H1 (cell line): Measurements from ENCODE around the gene CAPN15. TPM values are rescaled to one million over a fixed set of nuclear protein-coding genes. Genes with fewer than 3 reads are reported as not detected.
A peak's percentile ranks its signal among the peaks of the same experiment; 100 is the strongest.

Experiments
- CTCF ChIP-seq, 3 experiments: IDR thresholded peaks; 1 replicate in 2 of 3; 2 replicates in 1 of 3; pipeline versions ENCODE4 v1.5.1 to v1.6.1; 2011; ENCODE audit warnings: low read length in 3 of 3, mild to moderate bottlenecking in 3 of 3, inconsistent platforms in 2 of 3, low read depth in 1 of 3, moderate library complexity in 1 of 3; ENCODE audit not compliant: insufficient read depth in 1 of 3; ENCODE audit errors: control extremely low read depth in 1 of 3
- RAD21 ChIP-seq, 2 experiments: IDR thresholded peaks in 1 of 2; conservative IDR thresholded peaks in 1 of 2; 2 replicates each; pipeline ENCODE4 v1.6.1; 2011; ENCODE audit warnings: low read depth in 2 of 2, low read length in 2 of 2, improper control_type of control experiment in 1 of 2, inconsistent platforms in 1 of 2, mild to moderate bottlenecking in 1 of 2, moderate library complexity in 1 of 2
- polyA plus RNA-seq, 7 experiments: library from polyadenylated mRNA; depleted of rRNA in 3 of 7; stranded (reverse) in 5 of 7; unstranded in 2 of 7; fragments of >200 nt in 5 of 7; fragments of 200-250 nt in 2 of 7; gene quantifications; 1 replicate in 5 of 7; 2 replicates in 1 of 7; 4 replicates in 1 of 7; pipeline versions ENCODE4 v1.2.1 to v1.2.3, GENCODE V29; 2011 to 2013; ENCODE audit warnings: missing spikeins in 2 of 7, mixed read lengths in 2 of 7
- total RNA-seq: library from RNA; stranded (reverse); fragmentation: NEBNext Ultra II Directional; extraction: Animal tissue kit (Norgen Biotek cat#: 25700); gene quantifications from 2 replicates; pipeline ENCODE4 v1.2.1, GENCODE V29; 2021

The CAPN15 gene
- total and polyA plus RNA-seq, 2 of the 8 experiments (the other 6 are each of a cell fraction or from before 2014, with no cell fraction given) = 38.9 to 76.9 TPM

- peak in 2 of 3 experiments; percentile 90 to 96; a peak in 3 of 4 replicates for TF ChIP-seq CTCF (IDR thresholded peaks at IDR 0.05; ENCODE audit: control extremely low read depth in 1 of 3, insufficient read depth in 1 of 3, low read depth in 1 of 3, low read length in 3 of 3)
- TF ChIP-seq RAD21 (IDR thresholded peaks at IDR 0.05 in 1 of 2, conservative IDR thresholded peaks at IDR 0.05 in 1 of 2; ENCODE audit: low read depth in 2 of 2, low read length in 2 of 2) = peak; percentile 83 to 86
Measured at GRCh38 chr16:578870-579405, 51.4 kb downstream of the CAPN15 start (continued).
